ENCODE results near the gene NHSL1. TPM values are rescaled to one million over a fixed set of nuclear protein-coding genes. Genes with fewer than 3 reads are reported as not detected.

The NHSL1 gene
- total and polyA plus RNA-seq, 9 of the 15 experiments (the other 6 are each of a cell fraction or from before 2014, with no cell fraction given): 0.09 to 0.20 TPM; not detected in 7

- Histone ChIP-seq H3K9me3 (replicated peaks; ENCODE audit: control insufficient read depth, insufficient read depth, low read depth, low read length) (no peaks in the 10 kb centered on the region), H3K4me1 (replicated peaks in 1 of 2; ENCODE audit: control insufficient read depth in 2 of 2, insufficient read depth in 2 of 2, low read length in 2 of 2) (peaks cover under 1 to 1% of the 10 kb centered on the region in 2 experiments; a peak in 3 of 5 replicates), H3K4me3 (no peak overlapping the region), H3K27ac (ENCODE audit: extremely low read depth, low read depth, low read length) (no peak overlapping the region), H3K4me2 (ENCODE audit: insufficient read depth, low read length) (no peak overlapping the region), H3K9me1 (ENCODE audit: control insufficient read depth, insufficient read depth, low read length) (no peaks in the 10 kb centered on the region), H3K36me3 (ENCODE audit: control insufficient read depth, insufficient read depth, low read length) (no peaks in the 10 kb centered on the region), H2AFZ (ENCODE audit: low read depth, low read length) (no peak overlapping the region), H4K20me1 (replicated peaks; ENCODE audit: control insufficient read depth, insufficient read depth, low read length) (no peaks in the 10 kb centered on the region), H3K79me2 (ENCODE audit: control insufficient read depth, insufficient read depth, low read length) (no peaks in the 10 kb centered on the region), H3K27me3 (ENCODE audit: control insufficient read depth in 2 of 2, insufficient read depth in 2 of 2, low read length in 2 of 2) (peaks cover 8 to 10% of the 10 kb centered on the region in 2 experiments; a peak in 4 of 5 replicates), H3K9ac (ENCODE audit: insufficient read depth in 1 of 2, low read depth in 2 of 2, low read length in 2 of 2) (no peak overlapping the region)
- CTCF ChIA-PET (ENCODE audit: low intra/inter-chr PET ratio): no interaction called here
- in situ Hi-C loops (cut with MboI) (no loop called here), intact Hi-C loops (cut with micrococcal nuclease) (no loop called here)
- FAIRE-seq (no peak), ATAC-seq (no peak), DNase-seq (ENCODE audit: extremely low read depth in 1 of 4, low spot score in 3 of 4) (no peak)
- no TSS peak for BruUV-seq (replicated peaks)
- TF ChIP-seq ZMIZ1 (IDR thresholded peaks at IDR 0.05; ENCODE audit: low read depth in 2 of 2, low read length in 2 of 2) (no peak), CEBPG (CRISPR knock-in tag; IDR thresholded peaks at IDR 0.05) (no peak), CEBPG (tag; conservative IDR thresholded peaks at IDR 0.05 in 1 of 2, IDR thresholded peaks at IDR 0.05 in 1 of 2) (peak in 1 of 2 experiments; percentile 69; a peak in 1 of 4 replicates), DNMT1 (IDR thresholded peaks at IDR 0.05) (no peak), CEBPB (tag; IDR thresholded peaks at IDR 0.05) (peak; percentile 55; the same call in 1 of the 2 replicates), ZNF740 (CRISPR knock-in tag; IDR thresholded peaks at IDR 0.05) (no peak), ZNF740 (tag; IDR thresholded peaks at IDR 0.05) (no peak)
- POLR2A ChIA-PET: no interaction called here
These were observed 122.3 kb downstream of the NHSL1 start for GRCh38 chr6:138377042-138377441.

Measured in K562 (cell line).